Activated CD8-positive, alpha-beta T cell treated with anti-CD3 and anti-CD28 coated beads, Interleukin-2, amount 10 ng/mL, durations not matched to agents 7 days and 5 days (primary cell): ENCODE results near the gene RBBP8. TPM values are rescaled to one million over a fixed set of nuclear protein-coding genes. Genes with fewer than 3 reads are reported as not detected.

ENCODE experiments used
- ATAC-seq: fragments of 150-1000 bp; cut with Tn5 transposase; one replicate; pipeline ENCODE4 v1.10.0; 2021; ENCODE audit warnings: moderate library complexity
- CTCF ChIA-PET: fragments of 350-600 bp; sonication (Branson Sonifier 250); formaldehyde crosslinking; loops from one replicate; lab custom pipeline; 2021; ENCODE audit warnings: antibody characterized with exemption; lab: Charles Lee
- POLR2A ChIA-PET: fragments of 350-600 bp; sonication (Branson Sonifier 250); formaldehyde crosslinking; loops from one replicate; lab custom pipeline; 2021; ENCODE audit warnings: antibody characterized with exemption; lab: Charles Lee
- DNase-seq: peaks from one replicate; pipeline ENCODE4 v3.0.0-alpha.2; 2020
- H3K27ac Mint-ChIP-seq: one replicate; pipeline ENCODE4 v1.8.0; 2021; ENCODE audit warnings: mild to moderate bottlenecking, mixed read lengths
- H3K27me3 Mint-ChIP-seq: one replicate; pipeline ENCODE4 v1.8.0; 2021; ENCODE audit warnings: low read depth, mixed read lengths
- H3K36me3 Mint-ChIP-seq: one replicate; pipeline ENCODE4 v1.8.0; 2021; ENCODE audit warnings: low read depth, mixed read lengths
- H3K4me1 Mint-ChIP-seq: one replicate; pipeline ENCODE4 v1.8.0; 2021; ENCODE audit warnings: low read depth, mixed read lengths
- H3K4me3 Mint-ChIP-seq: one replicate; pipeline ENCODE4 v1.8.0; 2021; ENCODE audit warnings: mild to moderate bottlenecking, mixed read lengths
- H3K9me3 Mint-ChIP-seq: one replicate; pipeline ENCODE4 v1.8.0; 2022; ENCODE audit warnings: mixed read lengths; ENCODE audit not compliant: insufficient read depth
- total RNA-seq, 2 experiments: library from RNA; stranded (reverse); gene quantifications; one replicate each; pipeline ENCODE4 v1.2.3, GENCODE V29; 2021

RBBP8 gene
- total RNA-seq, 2 experiments from 2014 or later, result 72.1 to 74.8 TPM

- Mint-ChIP-seq H3K27me3 (no peaks in the 10 kb centered on the region), H3K27ac (no peak overlapping the region), H3K9me3 (peaks cover 3% of the 10 kb centered on the region), H3K4me1 (no peaks in the 10 kb centered on the region), H3K36me3 (no peaks in the 10 kb centered on the region), H3K4me3 (no peak overlapping the region)
- CTCF ChIA-PET, result no interaction called here
- POLR2A ChIA-PET, result no interaction called here
- ATAC-seq, result no peak
- no peak for DNase-seq
Measured at GRCh38 chr18:23043803-23044376, 110.8 kb downstream of the RBBP8 start.

GRCh38 chr18:23049698-23050373 lies 116.7 kb downstream of the RBBP8 start:
- peaks cover 9% of the 10 kb centered on the region for H3K27me3 Mint-ChIP-seq
- POLR2A ChIA-PET, result interaction anchor here (0.6 to 0.7 kb wide), 2 partner anchors 9 to 404 kb away, joined by 3 read pairs; no protein-coding TSS in a partner anchor
- no peak overlapping the region for H3K4me3 Mint-ChIP-seq
- peak overlapping the region; percentile 84 for H3K27ac Mint-ChIP-seq
- peak; percentile 34 for DNase-seq
- peak; percentile 84 for ATAC-seq
- peaks cover 5% of the 10 kb centered on the region for H3K36me3 Mint-ChIP-seq
- peaks cover 22% of the 10 kb centered on the region for H3K4me1 Mint-ChIP-seq
- CTCF ChIA-PET, result interaction anchor here (0.6 kb wide), 2 partner anchors 176 to 435 kb away, joined by 3 to 4 read pairs; no protein-coding TSS in a partner anchor
- H3K9me3 Mint-ChIP-seq, result no peaks in the 10 kb centered on the region

- ChIA-PET CTCF (no interaction called here), POLR2A (no interaction called here)
- DNase-seq (no peak), ATAC-seq (no peak)
- H3K9me3 Mint-ChIP-seq, result no peaks in the 10 kb centered on the region
- H3K4me1 Mint-ChIP-seq, result peaks cover 22% of the 10 kb centered on the region
- no peak overlapping the region for H3K4me3 Mint-ChIP-seq
- H3K36me3 Mint-ChIP-seq, result peaks cover 5% of the 10 kb centered on the region
- H3K27me3 Mint-ChIP-seq, result peaks cover 23% of the 10 kb centered on the region
- H3K27ac Mint-ChIP-seq, result peak overlapping the region; percentile 15
Measured at GRCh38 chr18:23053776-23054457, 120.8 kb downstream of the RBBP8 start.

GRCh38 chr18:23054553-23054952 lies 121.4 kb downstream of the RBBP8 start:
- Mint-ChIP-seq H3K4me3 (no peak overlapping the region), H3K4me1 (peaks cover 18% of the 10 kb centered on the region), H3K27ac (no peak overlapping the region), H3K9me3 (no peaks in the 10 kb centered on the region), H3K36me3 (peaks cover 3% of the 10 kb centered on the region), H3K27me3 (peaks cover 27% of the 10 kb centered on the region)
- no peak for ATAC-seq
- ChIA-PET CTCF (no interaction called here), POLR2A (no interaction called here)
- no peak for DNase-seq

- Mint-ChIP-seq H3K9me3 (no peaks in the 10 kb centered on the region), H3K36me3 (no peaks in the 10 kb centered on the region), H3K27me3 (peaks cover 30% of the 10 kb centered on the region), H3K4me3 (no peak overlapping the region), H3K4me1 (peaks cover 5% of the 10 kb centered on the region), H3K27ac (no peak overlapping the region)
- POLR2A ChIA-PET, result interaction anchor here (0.6 kb wide), 1 partner anchor 21 kb away, joined by 3 read pairs; no protein-coding TSS in a partner anchor
- DNase-seq (no peak), ATAC-seq (no peak)
- CTCF ChIA-PET, result interaction anchor here (2.1 kb wide), 1 partner anchor 10 kb away, joined by 5 read pairs; no protein-coding TSS in a partner anchor
Measured at GRCh38 chr18:23056315-23056714, 123.2 kb downstream of the RBBP8 start.

GRCh38 chr18:23057096-23057495 lies 124.0 kb downstream of the RBBP8 start:
- ChIA-PET POLR2A (no interaction called here), CTCF (interaction anchor here (1.2 to 2.1 kb wide), 2 partner anchors 9 to 25 kb away, joined by 4 to 5 read pairs; no protein-coding TSS in a partner anchor)
- Mint-ChIP-seq H3K4me3 (no peak overlapping the region), H3K36me3 (no peaks in the 10 kb centered on the region), H3K4me1 (peaks cover 5% of the 10 kb centered on the region), H3K9me3 (no peaks in the 10 kb centered on the region), H3K27me3 (peaks cover 30% of the 10 kb centered on the region), H3K27ac (no peak overlapping the region)
- ATAC-seq, result no peak
- DNase-seq, result no peak

- POLR2A ChIA-PET, result no interaction called here
- peaks cover 5% of the 10 kb centered on the region for H3K9me3 Mint-ChIP-seq
- H3K27me3 Mint-ChIP-seq, result peaks cover 27% of the 10 kb centered on the region
- no peak overlapping the region for H3K4me3 Mint-ChIP-seq
- no peaks in the 10 kb centered on the region for H3K4me1 Mint-ChIP-seq
- ATAC-seq (no peak), DNase-seq (no peak)
- CTCF ChIA-PET, result no interaction called here
- H3K36me3 Mint-ChIP-seq, result peaks cover 5% of the 10 kb centered on the region
- no peak overlapping the region for H3K27ac Mint-ChIP-seq
Measured at GRCh38 chr18:23058746-23059415, 125.8 kb downstream of the RBBP8 start.

- ChIA-PET CTCF (interaction anchor here (1.0 kb wide), 1 partner anchor 18 kb away, joined by 3 read pairs; no protein-coding TSS in a partner anchor), POLR2A (no interaction called here)
- no peak for DNase-seq
- Mint-ChIP-seq H3K27me3 (peaks cover 23% of the 10 kb centered on the region), H3K4me1 (no peaks in the 10 kb centered on the region), H3K27ac (no peak overlapping the region), H3K4me3 (no peak overlapping the region), H3K9me3 (peaks cover 5% of the 10 kb centered on the region), H3K36me3 (peaks cover 8% of the 10 kb centered on the region)
- no peak for ATAC-seq
Measured at GRCh38 chr18:23059541-23060465, 126.7 kb downstream of the RBBP8 start.

- H3K9me3 Mint-ChIP-seq, result peaks cover 6% of the 10 kb centered on the region
- CTCF ChIA-PET, result no interaction called here
- POLR2A ChIA-PET, result no interaction called here
- peaks cover 13% of the 10 kb centered on the region for H3K27me3 Mint-ChIP-seq
- DNase-seq, result no peak
- H3K27ac Mint-ChIP-seq, result no peak overlapping the region
- H3K4me1 Mint-ChIP-seq, result peaks cover 6% of the 10 kb centered on the region
- H3K36me3 Mint-ChIP-seq, result peaks cover 10% of the 10 kb centered on the region
- H3K4me3 Mint-ChIP-seq, result no peak overlapping the region
- no peak for ATAC-seq
Measured at GRCh38 chr18:23062011-23062410, 128.9 kb downstream of the RBBP8 start.

- H3K9me3 Mint-ChIP-seq, result peaks cover 9% of the 10 kb centered on the region
- H3K36me3 Mint-ChIP-seq, result peaks cover 18% of the 10 kb centered on the region
- ATAC-seq, result no peak
Measured at GRCh38 chr18:23063502-23063901, 130.4 kb downstream of the RBBP8 start.

More at GRCh38 chr18:23063502-23063901, 130.4 kb downstream of the RBBP8 start:
- Mint-ChIP-seq H3K27me3 (peaks cover 12% of the 10 kb centered on the region), H3K4me3 (no peak overlapping the region), H3K4me1 (peaks cover 19% of the 10 kb centered on the region), H3K27ac (no peak overlapping the region)
- ChIA-PET CTCF (no interaction called here), POLR2A (no interaction called here)
- no peak for DNase-seq
